Neural progenitor cell (in vitro differentiated cells): ENCODE results near the gene TMEM186. TPM values are rescaled to one million over a fixed set of nuclear protein-coding genes. Genes with fewer than 3 reads are reported as not detected.

Experiments
- DNase-seq: peaks from one replicate; pipeline ENCODE4 v3.0.0-alpha.2; 2016; ENCODE audit warnings: low spot score
- H2AFZ ChIP-seq: fragments of 200-600 bp; sonication (generic); replicated peaks from 2 replicates; pipeline ENCODE4 v1.6.1; 2016; ENCODE audit warnings: antibody characterized with exemption
- H3F3A ChIP-seq: fragments of 200-600 bp; sonication (generic); 2 replicates; pipeline ENCODE4 v1.6.1; 2016; ENCODE audit warnings: antibody characterized with exemption, low read depth
- H3K27ac ChIP-seq: fragments of 200-600 bp; sonication (generic); 2 replicates; pipeline ENCODE4 v1.5.1; 2016; ENCODE audit warnings: mild to moderate bottlenecking
- H3K27me3 ChIP-seq: fragments of 200-600 bp; sonication (generic); 2 replicates; pipeline ENCODE4 v1.6.1; 2016; ENCODE audit warnings: mild to moderate bottlenecking, moderate library complexity
- H3K36me3 ChIP-seq: fragments of 200-600 bp; sonication (generic); 2 replicates; pipeline ENCODE4 v1.5.1; 2016
- H3K4me1 ChIP-seq: fragments of 200-600 bp; sonication (generic); 2 replicates; pipeline ENCODE4 v1.6.1; 2016; ENCODE audit warnings: mixed run types
- H3K4me2 ChIP-seq: fragments of 200-600 bp; sonication (generic); 2 replicates; pipeline ENCODE4 v1.6.1; 2016
- H3K4me3 ChIP-seq: fragments of 200-600 bp; sonication (generic); 2 replicates; pipeline ENCODE4 v1.5.1; 2016
- H3K79me2 ChIP-seq: fragments of 200-600 bp; sonication (generic); 2 replicates; pipeline ENCODE4 v1.6.1; 2016; ENCODE audit warnings: low read depth
- H3K9ac ChIP-seq: fragments of 200-600 bp; sonication (generic); 2 replicates; pipeline ENCODE4 v1.6.1; 2016
- H3K9me3 ChIP-seq: fragments of 200-600 bp; sonication (generic); 2 replicates; pipeline ENCODE4 v1.5.1; 2016; ENCODE audit warnings: low read depth
- H4K20me1 ChIP-seq: fragments of 200-600 bp; sonication (generic); 2 replicates; pipeline ENCODE4 v1.6.1; 2016; ENCODE audit warnings: low read depth
- H3K27ac Mint-ChIP-seq: 3 replicates; pipeline ENCODE4 v1.8.0; 2021; ENCODE audit warnings: mixed read lengths
- H3K27me3 Mint-ChIP-seq: 2 replicates; pipeline ENCODE4 v1.8.0; 2022; ENCODE audit warnings: low read depth, mild to moderate bottlenecking, inconsistent platforms, moderate library complexity, mixed read lengths; ENCODE audit not compliant: insufficient read depth
- H3K36me3 Mint-ChIP-seq: 3 replicates; pipeline ENCODE4 v1.8.0; 2021; ENCODE audit warnings: mixed read lengths
- H3K4me1 Mint-ChIP-seq: 3 replicates; pipeline ENCODE4 v1.8.0; 2021; ENCODE audit warnings: mixed read lengths
- H3K4me3 Mint-ChIP-seq: 3 replicates; pipeline ENCODE4 v1.8.0; 2021; ENCODE audit warnings: mild to moderate bottlenecking, moderate library complexity, mixed read lengths
- H3K9me3 Mint-ChIP-seq: 3 replicates; pipeline ENCODE4 v1.8.0; 2020; ENCODE audit warnings: mixed read lengths
- CTCF ChIP-seq: fragments of 200-600 bp; sonication (generic); IDR thresholded peaks from 2 replicates; pipeline ENCODE4 v1.5.1; 2017; ENCODE audit warnings: antibody characterized with exemption, mild to moderate bottlenecking
- EZH2 ChIP-seq: fragments of 200-600 bp; sonication (generic); IDR thresholded peaks from 2 replicates; pipeline ENCODE4 v1.6.1; 2017; ENCODE audit warnings: antibody characterized with exemption, mild to moderate bottlenecking, moderate library complexity
- EZH2phosphoT487 ChIP-seq: fragments of 200-600 bp; sonication (generic); IDR thresholded peaks from 2 replicates; pipeline ENCODE4 v1.6.1; 2017; ENCODE audit warnings: antibody characterized with exemption
- total RNA-seq: library from RNA; depleted of rRNA; stranded (reverse); fragments of >200 nt; gene quantifications from 2 replicates; pipeline ENCODE4 v1.2.3, GENCODE V29; 2015; ENCODE audit warnings: low replicate concordance

The TMEM186 gene
- total RNA-seq, 1 donor from 2014 or later, result 6.4 TPM

GRCh38 chr16:8764525-8765250 is 32.8 kb downstream of the TMEM186 start:
- Histone ChIP-seq H3K9ac (no peak overlapping the region), H3K27me3 (no peaks in the 10 kb centered on the region), H4K20me1 (no peaks in the 10 kb centered on the region), H3K4me3 (no peak overlapping the region), H2AFZ (no peak overlapping the region), H3K79me2 (no peaks in the 10 kb centered on the region), H3K27ac (no peak overlapping the region), H3K36me3 (no peaks in the 10 kb centered on the region), H3K9me3 (no peaks in the 10 kb centered on the region), H3F3A (peaks cover 9% of the 10 kb centered on the region), H3K4me1 (peaks cover 16% of the 10 kb centered on the region), H3K4me2 (no peak overlapping the region)
- H3K27me3 Mint-ChIP-seq, result peaks cover 2% of the 10 kb centered on the region
- peaks cover 37% of the 10 kb centered on the region for H3K4me1 Mint-ChIP-seq
- H3K36me3 Mint-ChIP-seq, result peaks cover 27% of the 10 kb centered on the region
- TF ChIP-seq EZH2, result no peak
- no peak for TF ChIP-seq CTCF
- TF ChIP-seq EZH2phosphoT487, result no peak
- H3K27ac Mint-ChIP-seq, result no peak overlapping the region
- no peak for DNase-seq
- no peak overlapping the region for H3K4me3 Mint-ChIP-seq
- no peaks in the 10 kb centered on the region for H3K9me3 Mint-ChIP-seq

GRCh38 chr16:8763899-8764298 is 33.5 kb downstream of the TMEM186 start:
- TF ChIP-seq CTCF, result no peak
- DNase-seq, result peak; percentile 22
- no peaks in the 10 kb centered on the region for H3K9me3 ChIP-seq
- Mint-ChIP-seq H3K9me3 (no peaks in the 10 kb centered on the region), H3K4me3 (no peak overlapping the region), H3K27ac (peak overlapping the region; percentile 87), H3K36me3 (peaks cover 26% of the 10 kb centered on the region), H3K27me3 (peaks cover 2% of the 10 kb centered on the region), H3K4me1 (peaks cover 35% of the 10 kb centered on the region)
- peak overlapping the region; percentile 77 for H2AFZ ChIP-seq
- peaks cover 16% of the 10 kb centered on the region for H3K4me1 ChIP-seq
- peak overlapping the region; percentile 1 for H3K4me2 ChIP-seq
- no peaks in the 10 kb centered on the region for H3K79me2 ChIP-seq
- H3F3A ChIP-seq, result peaks cover 9% of the 10 kb centered on the region
- no peak overlapping the region for H3K9ac ChIP-seq
- no peaks in the 10 kb centered on the region for H3K36me3 ChIP-seq
- no peaks in the 10 kb centered on the region for H4K20me1 ChIP-seq
- no peaks in the 10 kb centered on the region for H3K27me3 ChIP-seq
- H3K4me3 ChIP-seq, result no peak overlapping the region
- H3K27ac ChIP-seq, result no peak overlapping the region

GRCh38 chr16:8763083-8763482 is 34.4 kb downstream of the TMEM186 start:
- Mint-ChIP-seq H3K4me1 (peaks cover 27% of the 10 kb centered on the region), H3K27ac (no peak overlapping the region), H3K9me3 (no peaks in the 10 kb centered on the region), H3K36me3 (peaks cover 27% of the 10 kb centered on the region), H3K4me3 (no peak overlapping the region), H3K27me3 (peaks cover 2% of the 10 kb centered on the region)
- no peak for TF ChIP-seq EZH2
- TF ChIP-seq CTCF, result no peak
- TF ChIP-seq EZH2phosphoT487, result no peak
- H3F3A ChIP-seq, result peaks cover 9% of the 10 kb centered on the region
- H4K20me1 ChIP-seq, result no peaks in the 10 kb centered on the region
- H3K4me2 ChIP-seq, result no peak overlapping the region
- H3K4me3 ChIP-seq, result no peak overlapping the region
- no peaks in the 10 kb centered on the region for H3K36me3 ChIP-seq
- H3K79me2 ChIP-seq, result no peaks in the 10 kb centered on the region
- DNase-seq, result no peak
- H3K27ac ChIP-seq, result no peak overlapping the region
- no peaks in the 10 kb centered on the region for H3K27me3 ChIP-seq
- H3K9me3 ChIP-seq, result no peaks in the 10 kb centered on the region
- H3K9ac ChIP-seq, result no peak overlapping the region
- H3K4me1 ChIP-seq, result peaks cover 9% of the 10 kb centered on the region
- no peak overlapping the region for H2AFZ ChIP-seq
